HEK293 (cell line): ENCODE data around the gene PITHD1.

Experiments
- ATF2 ChIP-seq: fragments of 450-650 bp; formaldehyde crosslinking; IDR thresholded peaks from 2 replicates; pipeline ENCODE4 v1.5.1; 2016; ENCODE audit warnings: missing biosample characterization, missing genetic modification characterization, low read depth
- IKZF3 ChIP-seq: fragments of 450-650 bp; IDR thresholded peaks from 2 replicates; pipeline ENCODE4 v1.5.0; 2018; ENCODE audit warnings: missing biosample characterization, mild to moderate bottlenecking, missing genetic modification characterization, moderate library complexity
- INSM2 ChIP-seq: fragments of 450-650 bp; formaldehyde crosslinking; IDR thresholded peaks from 2 replicates; pipeline ENCODE4 v1.5.1; 2016; ENCODE audit warnings: missing biosample characterization, missing genetic modification characterization
- KLF10 ChIP-seq: fragments of 450-650 bp; IDR thresholded peaks from 2 replicates; pipeline ENCODE4 v1.5.1; 2018; ENCODE audit warnings: missing biosample characterization, mild to moderate bottlenecking, missing genetic modification characterization
- KLF8 ChIP-seq: fragments of 450-650 bp; formaldehyde crosslinking; IDR thresholded peaks from 2 replicates; pipeline ENCODE4 v1.5.1; 2016; ENCODE audit warnings: missing biosample characterization, missing genetic modification characterization
- WT1 ChIP-seq: fragments of 450-650 bp; formaldehyde crosslinking; IDR thresholded peaks from 2 replicates; pipeline ENCODE4 v1.5.1; 2016; ENCODE audit warnings: missing biosample characterization, missing genetic modification characterization
- YY1 ChIP-seq: fragments of 450-650 bp; formaldehyde crosslinking; IDR thresholded peaks from 2 replicates; pipeline ENCODE4 v1.5.1; 2018; ENCODE audit warnings: missing biosample characterization, missing genetic modification characterization
- ZBTB1 ChIP-seq: fragments of 450-650 bp; formaldehyde crosslinking; IDR thresholded peaks from 2 replicates; pipeline ENCODE4 v1.5.1; 2016; ENCODE audit warnings: missing biosample characterization, missing genetic modification characterization
- ZBTB44 ChIP-seq: fragments of 450-650 bp; IDR thresholded peaks from 2 replicates; pipeline ENCODE4 v1.5.1; 2018; ENCODE audit warnings: missing biosample characterization, mild to moderate bottlenecking, missing genetic modification characterization
- ZBTB6 ChIP-seq: fragments of 450-650 bp; formaldehyde crosslinking; IDR thresholded peaks from 2 replicates; pipeline ENCODE4 v1.5.1; 2017; ENCODE audit warnings: missing biosample characterization, missing genetic modification characterization
- ZEB2 ChIP-seq: fragments of 450-650 bp; formaldehyde crosslinking; IDR thresholded peaks from 2 replicates; pipeline ENCODE4 v1.5.1; 2016; ENCODE audit warnings: missing biosample characterization, missing genetic modification characterization
- ZFHX2 ChIP-seq: fragments of 450-650 bp; formaldehyde crosslinking; conservative IDR thresholded peaks from 2 replicates; pipeline ENCODE4 v1.5.1; 2016; ENCODE audit warnings: missing biosample characterization, missing genetic modification characterization
- ZNF157 ChIP-seq: fragments of 450-650 bp; formaldehyde crosslinking; IDR thresholded peaks from 2 replicates; pipeline ENCODE4 v1.5.1; 2016; ENCODE audit warnings: missing biosample characterization, missing genetic modification characterization
- ZNF184 ChIP-seq: fragments of 450-650 bp; IDR thresholded peaks from 2 replicates; pipeline ENCODE4 v1.5.1; 2018; ENCODE audit warnings: missing biosample characterization, mild to moderate bottlenecking, missing genetic modification characterization
- ZNF394 ChIP-seq: fragments of 450-650 bp; formaldehyde crosslinking; IDR thresholded peaks from 2 replicates; pipeline ENCODE4 v1.5.1; 2016; ENCODE audit warnings: missing biosample characterization, missing genetic modification characterization, mild to moderate bottlenecking, moderate library complexity, borderline replicate concordance
- ZNF416 ChIP-seq: fragments of 450-650 bp; formaldehyde crosslinking; IDR thresholded peaks from 2 replicates; pipeline ENCODE4 v1.5.1; 2016; ENCODE audit warnings: missing biosample characterization, missing genetic modification characterization
- ZNF510 ChIP-seq: fragments of 450-650 bp; formaldehyde crosslinking; IDR thresholded peaks from 2 replicates; pipeline ENCODE4 v1.5.1; 2018; ENCODE audit warnings: mild to moderate bottlenecking, missing genetic modification characterization, missing biosample characterization; ENCODE audit not compliant: insufficient replicate concordance
- ZNF544 ChIP-seq: fragments of 450-650 bp; formaldehyde crosslinking; IDR thresholded peaks from 2 replicates; pipeline ENCODE4 v1.5.0; 2017; ENCODE audit warnings: missing biosample characterization, missing genetic modification characterization
- ZNF561 ChIP-seq: fragments of 450-650 bp; IDR thresholded peaks from 2 replicates; pipeline ENCODE4 v1.5.1; 2018; ENCODE audit warnings: missing biosample characterization, missing genetic modification characterization, borderline replicate concordance
- ZNF571 ChIP-seq: fragments of 450-650 bp; formaldehyde crosslinking; IDR thresholded peaks from 2 replicates; pipeline ENCODE4 v1.5.0; 2017; ENCODE audit warnings: missing biosample characterization, missing genetic modification characterization
- ZNF585B ChIP-seq: fragments of 450-650 bp; formaldehyde crosslinking; IDR thresholded peaks from 2 replicates; pipeline ENCODE4 v1.5.1; 2016; ENCODE audit warnings: missing biosample characterization, missing genetic modification characterization
- ZNF600 ChIP-seq: fragments of 450-650 bp; formaldehyde crosslinking; IDR thresholded peaks from 2 replicates; pipeline ENCODE4 v1.5.1; 2016; ENCODE audit warnings: missing biosample characterization, missing genetic modification characterization
- ZNF623 ChIP-seq: fragments of 450-650 bp; formaldehyde crosslinking; IDR thresholded peaks from 2 replicates; pipeline ENCODE4 v1.5.1; 2016; ENCODE audit warnings: missing biosample characterization, missing genetic modification characterization
- ZNF629 ChIP-seq: fragments of 450-650 bp; formaldehyde crosslinking; IDR thresholded peaks from 2 replicates; pipeline ENCODE4 v1.5.1; 2017; ENCODE audit warnings: missing biosample characterization, missing genetic modification characterization
- ZNF768 ChIP-seq: fragments of 450-650 bp; formaldehyde crosslinking; IDR thresholded peaks from 2 replicates; pipeline ENCODE4 v1.5.1; 2018; ENCODE audit warnings: missing biosample characterization, mild to moderate bottlenecking, missing genetic modification characterization
- ZNF792 ChIP-seq: fragments of 450-650 bp; formaldehyde crosslinking; IDR thresholded peaks from 2 replicates; pipeline ENCODE4 v1.5.1; 2016; ENCODE audit warnings: missing biosample characterization, missing genetic modification characterization
- ZSCAN30 ChIP-seq: fragments of 450-650 bp; IDR thresholded peaks from 2 replicates; pipeline ENCODE4 v1.5.1; 2018; ENCODE audit warnings: missing biosample characterization, mild to moderate bottlenecking, missing genetic modification characterization, moderate library complexity
- ZSCAN5A ChIP-seq: fragments of 450-650 bp; formaldehyde crosslinking; IDR thresholded peaks from 2 replicates; pipeline ENCODE4 v1.5.1; 2016; ENCODE audit warnings: missing biosample characterization, missing genetic modification characterization
- TF ChIP-seq, protein P1 (sequence below): fragments of 450-650 bp; formaldehyde crosslinking; IDR thresholded peaks from 2 replicates; pipeline ENCODE4 v1.5.1; 2016; ENCODE audit warnings: missing biosample characterization, missing genetic modification characterization
- TF ChIP-seq, protein P2 (sequence below): fragments of 450-650 bp; formaldehyde crosslinking; IDR thresholded peaks from 2 replicates; pipeline ENCODE4 v1.5.1; 2016; ENCODE audit warnings: missing biosample characterization, missing genetic modification characterization

The PITHD1 gene

GRCh38 chr1:23777979-23778814 is at the start of gene PITHD1 (continued):
- TF ChIP-seq ZNF184 (no peak), ZSCAN30 (peak; percentile 46; the same call in 1 of the 2 replicates), ZNF629 (tag by site-specific recombination) (peak; percentile 72), KLF8 (tag by site-specific recombination) (peak; percentile 54; the same call in 1 of the 2 replicates), ATF2 (tag by site-specific recombination) (no peak), ZNF510 (tag by site-specific recombination) (no peak), ZNF792 (tag by site-specific recombination) (no peak), ZEB2 (no peak), ZNF416 (tag by site-specific recombination) (no peak), ZNF157 (tag by site-specific recombination) (no peak), WT1 (tag by site-specific recombination) (no peak), INSM2 (tag by site-specific recombination) (0 out of 2 replicates have a peak, but pooled peaks have one; percentile 27), ZNF768 (tag by site-specific recombination) (no peak), ZNF585B (tag by site-specific recombination) (no peak), ZFHX2 (peak; percentile 61), IKZF3 (tag by site-specific recombination) (no peak), ZNF544 (no peak), ZNF623 (tag by site-specific recombination) (no peak), ZNF600 (tag by site-specific recombination) (no peak; the same call in 1 of the 2 replicates), KLF10 (peak; percentile 55), ZBTB6 (0 out of 2 replicates have a peak, but pooled peaks have one; percentile 22), ZNF561 (tag by site-specific recombination) (0 out of 2 replicates have a peak, but pooled peaks have one; percentile 48), ZBTB1 (tag by site-specific recombination) (no peak), ZNF571 (tag by site-specific recombination) (no peak), ZBTB44 (tag by site-specific recombination) (peak; percentile 36; the same call in 1 of the 2 replicates), ZSCAN5A (tag by site-specific recombination) (no peak), ZNF394 (tag by site-specific recombination) (no peak), YY1 (tag by site-specific recombination) (no peak)
- TF ChIP-seq, protein P1, sequence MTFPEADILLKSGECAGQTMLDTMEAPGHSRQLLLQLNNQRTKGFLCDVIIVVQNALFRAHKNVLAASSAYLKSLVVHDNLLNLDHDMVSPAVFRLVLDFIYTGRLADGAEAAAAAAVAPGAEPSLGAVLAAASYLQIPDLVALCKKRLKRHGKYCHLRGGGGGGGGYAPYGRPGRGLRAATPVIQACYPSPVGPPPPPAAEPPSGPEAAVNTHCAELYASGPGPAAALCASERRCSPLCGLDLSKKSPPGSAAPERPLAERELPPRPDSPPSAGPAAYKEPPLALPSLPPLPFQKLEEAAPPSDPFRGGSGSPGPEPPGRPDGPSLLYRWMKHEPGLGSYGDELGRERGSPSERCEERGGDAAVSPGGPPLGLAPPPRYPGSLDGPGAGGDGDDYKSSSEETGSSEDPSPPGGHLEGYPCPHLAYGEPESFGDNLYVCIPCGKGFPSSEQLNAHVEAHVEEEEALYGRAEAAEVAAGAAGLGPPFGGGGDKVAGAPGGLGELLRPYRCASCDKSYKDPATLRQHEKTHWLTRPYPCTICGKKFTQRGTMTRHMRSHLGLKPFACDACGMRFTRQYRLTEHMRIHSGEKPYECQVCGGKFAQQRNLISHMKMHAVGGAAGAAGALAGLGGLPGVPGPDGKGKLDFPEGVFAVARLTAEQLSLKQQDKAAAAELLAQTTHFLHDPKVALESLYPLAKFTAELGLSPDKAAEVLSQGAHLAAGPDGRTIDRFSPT (tag by site-specific recombination): no peak
- TF ChIP-seq, protein P2, sequence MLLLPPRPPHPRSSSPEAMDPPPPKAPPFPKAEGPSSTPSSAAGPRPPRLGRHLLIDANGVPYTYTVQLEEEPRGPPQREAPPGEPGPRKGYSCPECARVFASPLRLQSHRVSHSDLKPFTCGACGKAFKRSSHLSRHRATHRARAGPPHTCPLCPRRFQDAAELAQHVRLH (tag by site-specific recombination): 0 out of 2 replicates have a peak, but pooled peaks have one; percentile 43
